Adipocyte (in vitro differentiated cells): ENCODE results near the gene TTLL13.
"Not testable (repeated sequence)": the region's sequence is repeated elsewhere in the genome, so short reads cannot be mapped to it uniquely, and the experiment has no call there.

Experiments used
- DNase-seq: peaks from one replicate; pipeline ENCODE4 v3.0.0-alpha.2; 2015; ENCODE audit warnings: low read depth
- H3K27me3 ChIP-seq: replicated peaks from 2 replicates; pipeline ENCODE4 v1.7.0; 2013; ENCODE audit warnings: mild to moderate bottlenecking, low read length, moderate library complexity; ENCODE audit not compliant: control insufficient read depth, insufficient read depth
- H3K36me3 ChIP-seq: 2 replicates; pipeline ENCODE4 v1.7.0; 2013; ENCODE audit warnings: low read length, mild to moderate bottlenecking, moderate library complexity; ENCODE audit not compliant: control insufficient read depth, insufficient read depth, severe bottlenecking
- H3K4me1 ChIP-seq: 2 replicates; pipeline ENCODE4 v1.7.0; 2013; ENCODE audit warnings: mild to moderate bottlenecking, low read length, moderate library complexity; ENCODE audit not compliant: control insufficient read depth, insufficient read depth
- H3K4me3 ChIP-seq: 2 replicates; pipeline ENCODE4 v1.7.0; 2013; ENCODE audit warnings: mild to moderate bottlenecking, low read length, moderate library complexity
- H3K9ac ChIP-seq: 2 replicates; pipeline ENCODE4 v1.7.0; 2013; ENCODE audit warnings: mild to moderate bottlenecking, low read length, moderate library complexity
- H3K9me3 ChIP-seq: 2 replicates; pipeline ENCODE4 v1.7.0; 2013; ENCODE audit warnings: mild to moderate bottlenecking, low read length, moderate library complexity; ENCODE audit not compliant: control insufficient read depth

TTLL13 gene

GRCh38 chr15:90268415-90268814 is 19.1 kb downstream of the TTLL13 start:
- peak overlapping the region; percentile 24 for H3K4me3 ChIP-seq
- H3K9me3 ChIP-seq: no peaks in the 10 kb centered on the region
- H3K4me1 ChIP-seq: peaks cover 52% of the 10 kb centered on the region
- peaks cover 40% of the 10 kb centered on the region for H3K36me3 ChIP-seq
- DNase-seq: no peak
- no peak overlapping the region for H3K9ac ChIP-seq
- no peaks in the 10 kb centered on the region for H3K27me3 ChIP-seq

GRCh38 chr15:90270502-90271150 is 21.3 kb downstream of the TTLL13 start:
- no peak overlapping the region for H3K4me3 ChIP-seq
- no peaks in the 10 kb centered on the region for H3K27me3 ChIP-seq
- H3K9me3 ChIP-seq: no peaks in the 10 kb centered on the region
- no peak for DNase-seq
- H3K36me3 ChIP-seq: peaks cover 45% of the 10 kb centered on the region
- H3K9ac ChIP-seq: no peak overlapping the region
- peaks cover 38% of the 10 kb centered on the region for H3K4me1 ChIP-seq

- Histone ChIP-seq H3K9ac (no peak overlapping the region), H3K36me3 (peaks cover 48% of the 10 kb centered on the region), H3K4me1 (peaks cover 38% of the 10 kb centered on the region), H3K27me3 (no peaks in the 10 kb centered on the region), H3K4me3 (no peak overlapping the region), H3K9me3 (no peaks in the 10 kb centered on the region)
- no peak for DNase-seq
These were observed 22.3 kb downstream of the TTLL13 start for GRCh38 chr15:90271459-90272166.

GRCh38 chr15:90278467-90278866 is 29.1 kb downstream of the TTLL13 start:
- H3K4me1 ChIP-seq, DNase-seq, H3K9me3 ChIP-seq, H3K9ac ChIP-seq, H3K36me3 ChIP-seq, H3K27me3 ChIP-seq, H3K4me3 ChIP-seq: not testable (repeated sequence)

GRCh38 chr15:90280743-90281142 is 31.4 kb downstream of the TTLL13 start:
- H3K4me1 ChIP-seq, H3K9ac ChIP-seq, H3K9me3 ChIP-seq, H3K4me3 ChIP-seq, H3K36me3 ChIP-seq, H3K27me3 ChIP-seq, DNase-seq: not testable (repeated sequence)

- not testable (repeated sequence) for H3K9ac ChIP-seq, DNase-seq, H3K4me3 ChIP-seq
These were observed 32.3 kb downstream of the TTLL13 start for GRCh38 chr15:90281637-90282036.

GRCh38 chr15:90286678-90287077 is 37.3 kb downstream of the TTLL13 start:
- Histone ChIP-seq H3K4me3 (no peak overlapping the region), H3K9me3 (no peaks in the 10 kb centered on the region), H3K36me3 (no peaks in the 10 kb centered on the region), H3K9ac (no peak overlapping the region), H3K27me3 (no peaks in the 10 kb centered on the region), H3K4me1 (peaks cover 3% of the 10 kb centered on the region)
- DNase-seq: peak; percentile 48

More at GRCh38 chr15:90281637-90282036, 32.3 kb downstream of the TTLL13 start:
- not testable (repeated sequence) for H3K9me3 ChIP-seq, H3K4me1 ChIP-seq, H3K36me3 ChIP-seq, H3K27me3 ChIP-seq

GRCh38 chr15:90287101-90287500 is 37.7 kb downstream of the TTLL13 start:
- Histone ChIP-seq H3K4me1 (peaks cover 3% of the 10 kb centered on the region), H3K4me3 (no peak overlapping the region), H3K9ac (peak overlapping the region; percentile 51), H3K36me3 (no peaks in the 10 kb centered on the region), H3K9me3 (no peaks in the 10 kb centered on the region), H3K27me3 (no peaks in the 10 kb centered on the region)
- DNase-seq: no peak

- Histone ChIP-seq H3K4me3 (no peak overlapping the region), H3K9me3 (no peaks in the 10 kb centered on the region), H3K4me1 (peaks cover 3% of the 10 kb centered on the region), H3K36me3 (no peaks in the 10 kb centered on the region), H3K9ac (no peak overlapping the region), H3K27me3 (no peaks in the 10 kb centered on the region)
- no peak for DNase-seq
These were observed 38.6 kb downstream of the TTLL13 start for GRCh38 chr15:90287946-90288345.

- Histone ChIP-seq H3K36me3 (no peaks in the 10 kb centered on the region), H3K4me1 (peaks cover 13% of the 10 kb centered on the region), H3K27me3 (no peaks in the 10 kb centered on the region), H3K9me3 (no peaks in the 10 kb centered on the region), H3K9ac (no peak overlapping the region), H3K4me3 (no peak overlapping the region)
- no peak for DNase-seq
These were observed 42.5 kb downstream of the TTLL13 start for GRCh38 chr15:90291679-90292356.

- not testable (repeated sequence) for H3K4me3 ChIP-seq, H3K36me3 ChIP-seq, H3K27me3 ChIP-seq, H3K9ac ChIP-seq, H3K9me3 ChIP-seq
- DNase-seq: peak; percentile 69
- peaks cover 23% of the 10 kb centered on the region for H3K4me1 ChIP-seq
These were observed 43.9 kb downstream of the TTLL13 start for GRCh38 chr15:90293040-90293810.
